ENCODE data around the gene BCO1. TPM values are rescaled to one million over a fixed set of nuclear protein-coding genes. Genes with fewer than 3 reads are reported as not detected.

The BCO1 gene
- total and polyA plus RNA-seq, 7 donors, result 0.83 to 6.2 (median 3.0) TPM; not detected in 1

DNA sequence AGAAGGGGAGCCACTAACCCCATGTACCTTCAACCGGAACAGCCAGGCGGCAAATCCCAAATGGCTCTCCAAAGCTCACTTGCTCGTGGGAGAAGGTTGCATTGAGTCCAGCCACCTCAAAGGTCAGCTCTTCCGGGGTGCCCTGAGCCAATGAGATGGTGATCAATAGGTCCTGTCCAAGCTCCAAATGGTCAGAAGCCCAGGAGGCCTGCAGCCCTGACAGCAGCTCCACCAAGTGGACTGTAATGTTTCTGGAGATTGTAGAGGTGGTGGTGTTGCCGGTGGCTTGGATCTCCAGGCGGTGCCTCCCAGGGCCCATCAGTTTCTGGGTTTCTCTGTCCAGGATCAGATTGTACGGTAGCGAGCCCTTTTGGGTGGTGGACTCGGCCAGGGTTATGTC is 39.9 kb upstream of the BCO1 start:
- no peaks in the 10 kb centered on the region for H3K36me3 ChIP-seq

DNA sequence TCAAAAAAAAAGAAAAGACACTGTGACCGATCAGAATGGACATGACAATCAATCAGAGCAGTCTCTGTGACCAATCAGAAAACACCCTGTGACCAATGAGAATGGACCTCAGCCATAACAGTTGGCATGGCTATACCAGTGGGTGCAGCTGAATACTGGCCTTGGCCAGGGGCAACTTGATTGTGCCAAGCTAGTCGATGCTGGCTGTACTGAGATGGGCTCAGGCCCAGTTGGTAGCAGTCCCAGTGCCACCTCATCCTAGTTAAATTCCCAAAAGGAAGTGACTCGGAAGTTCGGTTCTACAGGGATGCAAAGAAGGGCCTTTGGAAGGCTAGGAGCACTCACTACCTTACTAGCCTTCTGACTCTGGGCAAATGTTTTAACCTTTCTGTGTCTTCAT is 37.2 kb upstream of the BCO1 start:
- no peak overlapping the region for H3K4me3 ChIP-seq
- WGBS, 2 donors, result 75 to 86% methylated on average over 4 of the region's 4 CpGs
- intact Hi-C loops (cut with DNase I), result loop anchor here (10.0 kb wide), 2 partner anchors 166 to 534 kb away; partner anchors contain the start of gene ATMIN
- no peaks in the 10 kb centered on the region for H3K27me3 ChIP-seq
- no peaks in the 10 kb centered on the region for H3K36me3 ChIP-seq
- DNase-seq, result no peak
- TF ChIP-seq POLR2A (IDR thresholded peaks at IDR 0.05) (no peak), EP300 (IDR thresholded peaks at IDR 0.05) (no peak), POLR2AphosphoS5 (IDR thresholded peaks at IDR 0.05) (no peak)
- TF ChIP-seq, protein P1, sequence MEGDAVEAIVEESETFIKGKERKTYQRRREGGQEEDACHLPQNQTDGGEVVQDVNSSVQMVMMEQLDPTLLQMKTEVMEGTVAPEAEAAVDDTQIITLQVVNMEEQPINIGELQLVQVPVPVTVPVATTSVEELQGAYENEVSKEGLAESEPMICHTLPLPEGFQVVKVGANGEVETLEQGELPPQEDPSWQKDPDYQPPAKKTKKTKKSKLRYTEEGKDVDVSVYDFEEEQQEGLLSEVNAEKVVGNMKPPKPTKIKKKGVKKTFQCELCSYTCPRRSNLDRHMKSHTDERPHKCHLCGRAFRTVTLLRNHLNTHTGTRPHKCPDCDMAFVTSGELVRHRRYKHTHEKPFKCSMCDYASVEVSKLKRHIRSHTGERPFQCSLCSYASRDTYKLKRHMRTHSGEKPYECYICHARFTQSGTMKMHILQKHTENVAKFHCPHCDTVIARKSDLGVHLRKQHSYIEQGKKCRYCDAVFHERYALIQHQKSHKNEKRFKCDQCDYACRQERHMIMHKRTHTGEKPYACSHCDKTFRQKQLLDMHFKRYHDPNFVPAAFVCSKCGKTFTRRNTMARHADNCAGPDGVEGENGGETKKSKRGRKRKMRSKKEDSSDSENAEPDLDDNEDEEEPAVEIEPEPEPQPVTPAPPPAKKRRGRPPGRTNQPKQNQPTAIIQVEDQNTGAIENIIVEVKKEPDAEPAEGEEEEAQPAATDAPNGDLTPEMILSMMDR (IDR thresholded peaks at IDR 0.05), result no peak
- H3K9me3 ChIP-seq, result no peaks in the 10 kb centered on the region
- no peaks in the 10 kb centered on the region for H3K4me1 ChIP-seq
- H3K27ac ChIP-seq, result no peak overlapping the region

More for the DNA sequence above, 39.9 kb upstream of the BCO1 start:
- H3K9me3 ChIP-seq, result no peaks in the 10 kb centered on the region
- H3K27me3 ChIP-seq, result no peaks in the 10 kb centered on the region
- WGBS, 2 donors, result 68 to 81% methylated on average over 9 of the region's 9 CpGs
- H3K4me1 ChIP-seq, result no peaks in the 10 kb centered on the region
- no peak overlapping the region for H3K27ac ChIP-seq
- no peak for TF ChIP-seq POLR2A (IDR thresholded peaks at IDR 0.05)
- TF ChIP-seq POLR2AphosphoS5 (IDR thresholded peaks at IDR 0.05), result no peak
- TF ChIP-seq, protein P1 (IDR thresholded peaks at IDR 0.05), result no peak
- no peak for TF ChIP-seq EP300 (IDR thresholded peaks at IDR 0.05)
- no peak overlapping the region for H3K4me3 ChIP-seq
- DNase-seq, result no peak
- intact Hi-C loops (cut with DNase I), result no loop called here

DNA sequence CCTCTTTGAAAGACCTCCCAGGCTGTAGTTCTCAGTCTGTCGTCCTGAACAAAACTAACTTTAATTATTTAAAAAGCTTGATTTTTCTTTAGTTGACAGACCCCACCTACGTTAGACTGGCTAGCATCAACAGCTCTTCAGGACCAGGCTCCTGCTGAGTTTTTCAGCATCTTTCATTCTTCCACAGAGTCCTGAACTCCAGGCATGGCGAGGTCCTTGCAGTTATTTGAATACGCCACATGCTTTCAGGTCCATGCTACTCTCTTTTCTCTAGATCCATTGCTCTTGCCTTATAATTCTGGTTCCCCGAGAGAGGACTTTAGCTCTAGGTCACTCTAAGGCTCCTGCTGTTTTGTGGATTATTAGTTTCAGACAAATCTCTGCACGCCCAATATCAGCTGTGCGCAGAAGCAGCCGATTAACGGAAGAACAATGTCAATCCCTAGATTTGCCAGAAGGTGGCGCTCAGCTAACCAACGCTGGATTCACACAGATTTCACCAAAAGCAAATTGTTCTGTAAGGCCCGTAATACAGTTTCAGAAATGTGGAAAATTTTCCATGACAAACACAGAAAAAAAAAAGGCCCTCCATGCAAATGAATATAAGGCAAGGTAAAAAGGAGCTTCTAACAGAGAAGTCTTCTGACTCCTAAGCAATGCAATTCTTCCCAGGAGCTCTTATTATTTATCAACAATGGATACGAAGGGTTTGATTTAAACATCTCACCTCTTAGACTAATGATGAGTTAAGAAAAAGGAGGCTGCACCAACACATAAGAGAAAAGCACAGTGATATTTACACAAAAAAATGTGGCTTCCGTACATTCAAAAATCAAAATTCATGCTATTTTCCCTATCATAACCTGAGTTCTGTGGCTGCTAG is 33.5 kb upstream of the BCO1 start:
- DNase-seq, result peak; percentile 76
- Histone ChIP-seq H3K9me3 (no peaks in the 10 kb centered on the region), H3K36me3 (no peaks in the 10 kb centered on the region), H3K4me1 (no peaks in the 10 kb centered on the region), H3K27me3 (no peaks in the 10 kb centered on the region), H3K27ac (no peak overlapping the region), H3K4me3 (no peak overlapping the region)
- TF ChIP-seq, protein P1 (IDR thresholded peaks at IDR 0.05), result peak; percentile 19 to 74 (median 61)
- no peak for TF ChIP-seq EP300 (IDR thresholded peaks at IDR 0.05)
- intact Hi-C loops (cut with DNase I), result loop anchor here (5.0 to 10.0 kb wide), 4 partner anchors 107 to 530 kb away; partner anchors contain the start of genes ATMIN and GAN
- 23 to 33% methylated on average over 14 of the region's 14 CpGs for WGBS, 2 donors

DNA sequence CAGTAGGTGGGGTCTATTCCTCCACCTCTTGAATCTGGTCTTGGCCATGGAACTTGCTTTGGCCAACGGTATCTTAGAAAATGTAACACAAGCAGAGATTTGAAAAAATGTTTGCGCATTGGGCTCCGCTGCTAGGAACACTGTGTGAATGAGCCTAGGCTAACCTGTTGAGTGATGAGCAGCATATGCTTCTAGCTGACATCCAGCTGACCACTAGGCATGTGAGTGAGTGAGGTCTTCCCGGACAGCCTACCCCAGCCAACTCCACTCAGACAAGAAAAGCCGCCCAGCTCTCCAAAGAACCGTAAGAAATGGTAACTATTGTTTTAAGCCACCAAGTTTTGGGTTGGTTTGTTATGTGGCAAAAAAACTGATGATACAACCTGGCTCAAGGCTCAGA is 31.4 kb upstream of the BCO1 start:
- Histone ChIP-seq H3K4me1 (no peaks in the 10 kb centered on the region), H3K27ac (no peak overlapping the region), H3K9me3 (no peaks in the 10 kb centered on the region), H3K27me3 (no peaks in the 10 kb centered on the region), H3K4me3 (no peak overlapping the region), H3K36me3 (no peaks in the 10 kb centered on the region)
- 53 to 74% methylated on average over 6 of the region's 6 CpGs for WGBS, 2 donors
- TF ChIP-seq, protein P1 (IDR thresholded peaks at IDR 0.05), result no peak
- TF ChIP-seq POLR2A (IDR thresholded peaks at IDR 0.05) (no peak), EP300 (IDR thresholded peaks at IDR 0.05) (no peak), POLR2AphosphoS5 (IDR thresholded peaks at IDR 0.05) (no peak)
- intact Hi-C loops (cut with DNase I), result loop anchor here (5.0 to 10.0 kb wide), 4 partner anchors 105 to 528 kb away; partner anchors contain the start of genes ATMIN and GAN
- DNase-seq, result no peak

Measured in sigmoid colon (tissue), 7 donors.